ENCODE results near the gene TJP2. TPM values are rescaled to one million over a fixed set of nuclear protein-coding genes. Genes with fewer than 3 reads are reported as not detected.

TJP2 gene
- total and polyA plus RNA-seq, 10 of the 15 experiments (the other 5 are each of a cell fraction or from before 2014, with no cell fraction given) = 6.4 to 59.9 (median 29.7) TPM

DNA sequence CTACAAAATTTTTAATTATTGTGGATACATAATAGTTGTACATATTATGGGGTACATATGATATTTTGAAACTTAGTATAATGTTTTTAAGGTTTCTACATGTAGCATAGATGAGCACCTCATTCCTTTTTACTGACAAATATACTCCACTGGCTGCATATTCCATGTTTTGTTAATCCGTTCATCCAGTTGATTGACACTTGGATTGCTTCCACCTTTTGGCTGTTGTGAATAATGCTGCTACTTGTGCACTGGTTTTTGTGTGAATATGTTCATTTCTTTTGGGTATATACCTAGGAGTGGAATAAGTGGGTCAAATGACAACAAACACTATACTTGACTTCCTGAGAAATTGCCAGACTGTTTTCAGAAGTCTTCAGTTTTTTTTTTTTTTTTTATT is 148.2 kb downstream of the TJP2 start (continued):
- TF ChIP-seq MYC (IDR thresholded peaks at IDR 0.05; ENCODE audit: insufficient read depth, insufficient read length, insufficient replicate concordance, low read length, severe bottlenecking) (no peak), ZBED1 (IDR thresholded peaks at IDR 0.05; ENCODE audit: borderline replicate concordance) (no peak)
- TF ChIP-seq, protein P1, sequence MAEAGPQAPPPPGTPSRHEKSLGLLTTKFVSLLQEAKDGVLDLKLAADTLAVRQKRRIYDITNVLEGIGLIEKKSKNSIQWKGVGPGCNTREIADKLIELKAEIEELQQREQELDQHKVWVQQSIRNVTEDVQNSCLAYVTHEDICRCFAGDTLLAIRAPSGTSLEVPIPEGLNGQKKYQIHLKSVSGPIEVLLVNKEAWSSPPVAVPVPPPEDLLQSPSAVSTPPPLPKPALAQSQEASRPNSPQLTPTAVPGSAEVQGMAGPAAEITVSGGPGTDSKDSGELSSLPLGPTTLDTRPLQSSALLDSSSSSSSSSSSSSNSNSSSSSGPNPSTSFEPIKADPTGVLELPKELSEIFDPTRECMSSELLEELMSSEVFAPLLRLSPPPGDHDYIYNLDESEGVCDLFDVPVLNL (IDR thresholded peaks at IDR 0.05; ENCODE audit: low read depth, low read length) = no peak

DNA sequence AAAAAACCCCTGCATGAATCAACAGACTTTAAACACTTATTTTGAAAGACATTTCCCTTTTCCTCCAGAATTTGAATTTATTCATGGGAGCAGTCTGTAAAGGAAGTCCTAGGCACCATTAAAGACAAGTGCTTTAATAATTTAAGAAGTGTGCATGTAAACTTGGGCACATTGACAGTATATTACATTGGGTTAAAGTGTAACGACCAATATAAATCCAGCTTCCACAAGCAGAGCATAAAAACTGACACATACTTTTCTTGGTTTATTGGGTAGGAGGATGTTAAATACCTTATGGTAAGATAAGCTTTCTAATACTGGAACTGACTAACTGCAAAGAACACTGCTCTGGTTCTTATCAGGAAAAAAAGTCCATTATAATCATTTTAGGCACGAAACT is 149.8 kb downstream of the TJP2 start:
- H3K9ac ChIP-seq (ENCODE audit: control insufficient read depth, insufficient read depth, low read length) = no peak overlapping the region
- ChIA-PET POLR2A (no interaction called here), RAD21 (ENCODE audit: unreplicated experiment) (no interaction called here), CTCF (interaction anchor here (1.0 kb wide), 1 partner anchor 789 kb away, joined by 3 read pairs; no protein-coding TSS in a partner anchor), SMC1A (ENCODE audit: uncharacterized antibody, unreplicated experiment) (no interaction called here)
- in situ Hi-C loops (cut with MboI) = no loop called here
- no peak for DNase-seq (ENCODE audit: low read depth, low spot score)
- no peak overlapping the region for H3K4me2 ChIP-seq (ENCODE audit: control insufficient read depth, insufficient read depth)
- intact Hi-C loops (cut with micrococcal nuclease; ENCODE audit: unreplicated experiment) = no loop called here
- no peak overlapping the region for H3K27ac ChIP-seq (ENCODE audit: control insufficient read depth, insufficient read depth)
- H3K9me3 ChIP-seq (replicated peaks; ENCODE audit: control insufficient read depth, insufficient read depth, low read length) = no peaks in the 10 kb centered on the region
- H3K79me2 ChIP-seq (ENCODE audit: control insufficient read depth, insufficient read depth, low read length) = no peaks in the 10 kb centered on the region
- H3K4me3 ChIP-seq = no peak overlapping the region
- 76% methylated on average over 2 of the region's 2 CpGs for WGBS (ENCODE audit: insufficient coverage, insufficient replicate concordance, low lambda C conversion rate, missing lambda C conversion rate)
- H3K4me1 ChIP-seq (ENCODE audit: control insufficient read depth, insufficient read depth, low read length) = no peaks in the 10 kb centered on the region
- TF ChIP-seq, protein P2, sequence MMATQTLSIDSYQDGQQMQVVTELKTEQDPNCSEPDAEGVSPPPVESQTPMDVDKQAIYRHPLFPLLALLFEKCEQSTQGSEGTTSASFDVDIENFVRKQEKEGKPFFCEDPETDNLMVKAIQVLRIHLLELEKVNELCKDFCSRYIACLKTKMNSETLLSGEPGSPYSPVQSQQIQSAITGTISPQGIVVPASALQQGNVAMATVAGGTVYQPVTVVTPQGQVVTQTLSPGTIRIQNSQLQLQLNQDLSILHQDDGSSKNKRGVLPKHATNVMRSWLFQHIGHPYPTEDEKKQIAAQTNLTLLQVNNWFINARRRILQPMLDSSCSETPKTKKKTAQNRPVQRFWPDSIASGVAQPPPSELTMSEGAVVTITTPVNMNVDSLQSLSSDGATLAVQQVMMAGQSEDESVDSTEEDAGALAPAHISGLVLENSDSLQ (IDR thresholded peaks at IDR 0.05) = no peak
- TF ChIP-seq ETV6 (conservative IDR thresholded peaks at IDR 0.05 in 1 of 2, IDR thresholded peaks at IDR 0.05 in 1 of 2; ENCODE audit: borderline replicate concordance in 1 of 2, low read depth in 1 of 2) (no peak), RBBP5 (conservative IDR thresholded peaks at IDR 0.05) (no peak), WRNIP1 (IDR thresholded peaks at IDR 0.05; ENCODE audit: borderline replicate concordance, low read depth, low read length) (no peak)
- H3K36me3 ChIP-seq (ENCODE audit: control insufficient read depth in 2 of 2, insufficient read depth in 2 of 2, low read length in 1 of 2) = no peaks in the 10 kb centered on the region
- FAIRE-seq = no peak
- no peaks in the 10 kb centered on the region for H4K20me1 ChIP-seq (ENCODE audit: control insufficient read depth, insufficient read depth)
- no TSS peak for BruUV-seq (replicated peaks)
- peaks cover 4 to 16% of the 10 kb centered on the region in 2 experiments for H3K27me3 ChIP-seq (replicated peaks in 1 of 2; ENCODE audit: control insufficient read depth in 2 of 2, insufficient read depth in 2 of 2, low read length in 1 of 2)
- no peak for ATAC-seq
- no peak overlapping the region for H2AFZ ChIP-seq (ENCODE audit: control insufficient read depth, low read depth, low read length)

Other genes starting within 250 kb of the TJP2 start
- gene PRKACG, start 160.2 kb upstream of the TJP2 start, total RNA-seq (2014; rRNA removed) = not detected in 2 replicates
- gene PRKACG, start 160.2 kb upstream of the TJP2 start, total RNA-seq (2014; rRNA removed; fragmentation: Illumina TruSeq; extraction: Trizol) = not detected in 2 replicates
- not detected in 2 replicates for gene PRKACG, start 160.2 kb upstream of the TJP2 start, total RNA-seq (2021)
- not detected in 2 replicates for gene PRKACG, start 160.2 kb upstream of the TJP2 start, polyA plus RNA-seq (2011; rRNA removed)
- gene PRKACG, start 160.2 kb upstream of the TJP2 start, polyA plus RNA-seq (2014; fragmentation: Illumina TruSeq; extraction: Trizol) = not detected in 2 replicates
- gene PRKACG, start 160.2 kb upstream of the TJP2 start, polyA plus RNA-seq (2014; fragmentation: Nextera tagmentation; extraction: Ambion mirVana) = not detected
- not detected in 2 replicates for gene PRKACG, start 160.2 kb upstream of the TJP2 start, polyA plus RNA-seq (2014; rRNA removed)
- not detected for gene PRKACG, start 160.2 kb upstream of the TJP2 start, polyA plus RNA-seq (2016; fragmentation: Nextera tagmentation; extraction: Ambion mirVana)
- gene FXN, start 138.5 kb upstream of the TJP2 start, total RNA-seq (2014; rRNA removed) = 7.3 and 8.9 TPM in 2 replicates
- gene FXN, start 138.5 kb upstream of the TJP2 start, total RNA-seq (2014; rRNA removed; fragmentation: Illumina TruSeq; extraction: Trizol) = 15.7 and 16.9 TPM in 2 replicates
- 20.6 and 23.8 TPM in 2 replicates for gene FXN, start 138.5 kb upstream of the TJP2 start, total RNA-seq (2021)
- 26.4 and 28.8 TPM in 2 replicates for gene FXN, start 138.5 kb upstream of the TJP2 start, polyA plus RNA-seq (2011; rRNA removed)
- 32.6 and 39.8 TPM in 2 replicates for gene FXN, start 138.5 kb upstream of the TJP2 start, polyA plus RNA-seq (2014; fragmentation: Illumina TruSeq; extraction: Trizol)
- 10 to 100 TPM; 21.0 to 22.3 TPM for gene FXN, start 138.5 kb upstream of the TJP2 start, polyA plus RNA-seq (2014; fragmentation: Nextera tagmentation; extraction: Ambion mirVana)
- 21.4 and 22.5 TPM in 2 replicates for gene FXN, start 138.5 kb upstream of the TJP2 start, polyA plus RNA-seq (2014; rRNA removed)
- 10 to 100 TPM; 72.0 to 78.0 TPM for gene FXN, start 138.5 kb upstream of the TJP2 start, polyA plus RNA-seq (2016; fragmentation: Nextera tagmentation; extraction: Ambion mirVana)
- not detected in 2 replicates for gene ENTREP1, start 150.9 kb downstream of the TJP2 start, total RNA-seq (2014; rRNA removed)
- gene ENTREP1, start 150.9 kb downstream of the TJP2 start, total RNA-seq (2014; rRNA removed; fragmentation: Illumina TruSeq; extraction: Trizol) = not detected in 2 replicates
- not detected in 2 replicates for gene ENTREP1, start 150.9 kb downstream of the TJP2 start, total RNA-seq (2021)
- not detected in 2 replicates for gene ENTREP1, start 150.9 kb downstream of the TJP2 start, polyA plus RNA-seq (2011; rRNA removed)
- gene ENTREP1, start 150.9 kb downstream of the TJP2 start, polyA plus RNA-seq (2014; fragmentation: Illumina TruSeq; extraction: Trizol) = not detected in 2 replicates
- gene ENTREP1, start 150.9 kb downstream of the TJP2 start, polyA plus RNA-seq (2014; fragmentation: Nextera tagmentation; extraction: Ambion mirVana) = not detected
- not detected in 2 replicates for gene ENTREP1, start 150.9 kb downstream of the TJP2 start, polyA plus RNA-seq (2014; rRNA removed)
- gene ENTREP1, start 150.9 kb downstream of the TJP2 start, polyA plus RNA-seq (2016; fragmentation: Nextera tagmentation; extraction: Ambion mirVana) = not detected

All from GM12878 (cell line).